Measurements from ENCODE around the gene TMEM200B. TPM values are rescaled to one million over a fixed set of nuclear protein-coding genes. Genes with fewer than 3 reads are reported as not detected.
"Not testable (repeated sequence)": the region's sequence is repeated elsewhere in the genome, so short reads cannot be mapped to it uniquely, and the experiment has no call there.

The TMEM200B gene
- total RNA-seq, 1 experiment from 2014 or later: 17.9 TPM

DNA sequence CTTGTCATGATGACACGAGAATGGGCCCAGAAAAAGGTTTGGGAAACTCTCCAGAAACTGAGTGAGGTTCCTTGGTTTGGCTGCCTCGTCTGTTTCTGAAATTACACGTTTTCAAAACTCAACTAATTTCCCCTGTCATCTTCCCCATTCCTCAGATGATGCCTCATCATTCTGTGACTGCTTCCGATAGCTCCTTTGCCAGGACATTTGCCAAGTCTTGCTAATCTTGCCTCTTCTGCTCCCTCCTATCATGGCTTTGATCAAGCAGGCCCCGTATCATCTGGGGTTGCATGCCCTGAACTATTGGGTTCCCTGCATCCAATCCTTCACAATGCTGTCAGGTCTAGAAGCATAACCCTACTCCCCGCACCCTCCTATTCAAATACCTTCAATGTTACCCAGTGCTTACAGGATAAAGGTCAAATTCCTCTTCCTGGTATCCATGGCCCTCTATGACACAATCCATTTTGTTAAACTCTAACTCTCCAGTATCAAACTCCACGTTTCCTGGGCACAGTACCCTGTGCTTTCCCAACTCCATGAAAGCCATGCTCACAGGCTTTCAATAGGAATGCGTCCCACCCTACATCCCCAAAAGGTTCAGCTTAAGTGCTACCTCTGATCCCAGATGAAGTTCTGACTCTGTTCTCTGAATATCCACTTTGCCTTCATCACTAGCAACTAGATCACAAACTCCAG, 22.2 kb upstream of the TMEM200B start:
- Histone ChIP-seq H3K4me3 (no peak overlapping the region), H3K27me3 (no peaks in the 10 kb centered on the region), H3K36me3 (peaks cover 79% of the 10 kb centered on the region), H3K9me3 (no peaks in the 10 kb centered on the region)
- DNase-seq: peak; percentile 69

DNA sequence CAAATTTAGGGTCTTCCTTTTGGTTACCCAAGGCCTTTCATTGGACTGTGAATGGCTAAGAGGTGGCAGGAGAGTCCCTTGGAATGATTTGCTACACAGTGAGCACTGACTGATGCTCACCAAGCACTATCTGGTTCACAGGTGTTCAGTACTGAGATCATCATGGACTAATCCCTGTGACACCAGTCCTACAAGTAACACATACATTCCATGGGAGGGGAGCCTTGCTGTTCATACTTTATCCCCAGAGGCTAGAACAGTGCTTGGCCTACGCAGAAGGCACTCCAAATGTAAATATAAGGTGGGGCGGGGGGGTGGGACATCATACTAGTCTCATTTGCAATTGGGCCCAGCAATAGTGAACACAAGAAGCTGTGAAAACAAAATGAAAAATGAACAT, 20.5 kb upstream of the TMEM200B start:
- H3K36me3 ChIP-seq: peaks cover 65% of the 10 kb centered on the region
- no peaks in the 10 kb centered on the region for H3K27me3 ChIP-seq
- no peaks in the 10 kb centered on the region for H3K9me3 ChIP-seq
- DNase-seq: no peak
- no peak overlapping the region for H3K4me3 ChIP-seq

DNA sequence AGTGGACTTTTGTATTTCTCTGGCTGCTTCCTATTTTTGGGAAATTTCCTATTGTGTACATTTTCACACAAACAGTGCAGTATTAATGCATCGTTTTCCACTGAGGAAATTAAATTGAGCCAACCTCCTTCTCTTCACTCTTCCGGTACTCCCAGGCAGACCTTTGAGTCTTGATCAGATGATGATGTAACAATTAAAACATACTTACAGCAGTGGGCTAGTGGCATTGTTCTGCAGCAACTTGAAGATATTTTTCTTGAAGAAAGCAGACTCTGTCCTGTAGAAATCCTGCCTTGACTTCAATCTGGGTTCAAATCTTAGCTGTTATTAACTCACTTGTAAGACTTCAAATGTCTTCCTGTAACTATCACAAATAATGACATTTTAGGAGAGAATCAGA, 19.0 kb upstream of the TMEM200B start:
- DNase-seq: no peak
- Histone ChIP-seq H3K9me3 (no peaks in the 10 kb centered on the region), H3K36me3 (peaks cover 51% of the 10 kb centered on the region), H3K4me3 (no peak overlapping the region), H3K27me3 (no peaks in the 10 kb centered on the region)

DNA sequence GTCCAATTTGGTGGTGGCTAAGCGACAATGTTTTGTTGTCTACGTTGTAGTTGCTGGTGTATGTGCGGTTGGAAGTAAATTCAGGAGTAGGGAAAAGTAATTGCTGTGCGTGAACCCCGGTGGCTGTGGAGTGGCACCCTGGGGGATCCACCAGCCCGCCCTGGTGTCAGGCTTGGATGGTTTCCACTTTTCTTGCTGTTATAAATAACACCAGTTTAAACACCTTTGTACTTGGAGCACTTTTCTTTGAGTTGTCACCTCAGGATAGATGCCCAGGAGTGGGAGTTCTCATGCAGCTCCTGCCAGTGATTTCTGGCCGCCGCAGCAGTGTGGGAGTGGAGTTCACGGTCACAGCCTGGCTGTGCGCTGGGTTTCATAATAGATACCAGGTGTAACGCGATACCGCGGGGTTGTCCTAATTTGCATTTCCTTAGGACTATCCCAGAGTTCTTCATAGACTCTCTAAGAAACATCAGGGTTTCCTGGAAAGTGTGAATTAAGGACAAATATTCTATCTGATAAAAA, 12.8 kb upstream of the TMEM200B start:
- Histone ChIP-seq H3K4me3 (no peak overlapping the region), H3K36me3 (no peaks in the 10 kb centered on the region), H3K27me3 (no peaks in the 10 kb centered on the region), H3K9me3 (no peaks in the 10 kb centered on the region)
- DNase-seq: no peak

DNA sequence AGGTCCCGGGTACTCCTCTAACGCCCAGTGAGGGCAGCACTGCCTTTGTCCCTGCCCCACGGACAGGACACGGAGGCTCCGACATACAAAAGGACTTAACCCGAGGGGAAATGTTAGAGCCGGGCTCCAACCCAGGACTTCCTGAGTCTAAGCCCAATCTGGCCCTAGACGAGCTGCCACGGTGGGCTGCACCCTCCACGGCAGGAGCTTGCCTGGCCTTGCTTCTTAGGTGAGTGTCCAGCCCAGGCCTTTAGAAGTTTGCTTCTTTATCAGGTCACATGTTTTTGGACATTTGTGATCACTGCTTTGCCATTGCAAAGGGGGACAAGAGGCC, 11.0 kb upstream of the TMEM200B start:
- no peak for DNase-seq
- no peak overlapping the region for H3K4me3 ChIP-seq
- H3K36me3 ChIP-seq: no peaks in the 10 kb centered on the region
- no peaks in the 10 kb centered on the region for H3K27me3 ChIP-seq
- H3K9me3 ChIP-seq: no peaks in the 10 kb centered on the region

DNA sequence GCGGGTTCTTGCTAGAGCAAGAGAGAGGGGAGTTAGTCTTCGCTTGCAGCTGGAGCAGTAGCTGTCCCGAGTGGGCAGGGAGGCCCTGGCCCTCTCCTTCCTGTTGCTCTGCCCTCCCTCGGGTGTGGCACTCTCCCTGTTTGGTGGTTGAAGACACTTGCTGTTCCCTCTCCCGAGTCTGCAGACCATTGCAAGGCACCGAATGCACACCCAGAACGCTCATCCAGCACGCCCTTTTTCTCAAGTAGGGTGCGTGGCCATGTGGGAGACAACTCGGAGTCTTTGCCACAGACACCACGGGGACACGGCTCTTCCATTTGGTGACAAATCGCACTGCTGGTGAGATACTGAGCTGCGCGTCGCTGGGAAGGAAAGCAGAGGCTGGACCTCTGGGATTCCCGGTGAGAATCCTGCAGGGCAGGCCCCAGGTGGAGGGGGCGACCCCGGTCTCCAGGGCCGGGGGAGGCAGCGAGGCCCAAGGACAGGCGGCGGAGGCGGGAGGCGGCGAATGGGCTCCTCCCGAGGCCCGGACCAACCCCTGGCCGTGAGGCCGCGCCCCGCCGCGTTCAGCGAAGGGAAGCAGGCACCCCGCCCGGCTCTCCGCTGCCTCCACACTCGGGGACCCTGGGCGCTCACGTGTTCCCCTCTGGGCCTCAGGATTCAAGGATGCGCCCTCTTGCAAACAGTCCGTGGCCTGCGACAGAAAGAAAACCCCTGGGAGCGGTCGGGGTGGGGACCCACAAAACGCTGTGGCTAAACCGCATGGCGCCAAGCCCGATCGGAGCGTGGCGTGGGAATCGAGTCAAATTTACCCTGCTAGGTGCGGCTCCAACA, 10.4 kb upstream of the TMEM200B start:
- no peaks in the 10 kb centered on the region for H3K9me3 ChIP-seq
- H3K27me3 ChIP-seq: no peaks in the 10 kb centered on the region
- H3K36me3 ChIP-seq: no peaks in the 10 kb centered on the region
- no peak overlapping the region for H3K4me3 ChIP-seq
- no peak for DNase-seq

DNA sequence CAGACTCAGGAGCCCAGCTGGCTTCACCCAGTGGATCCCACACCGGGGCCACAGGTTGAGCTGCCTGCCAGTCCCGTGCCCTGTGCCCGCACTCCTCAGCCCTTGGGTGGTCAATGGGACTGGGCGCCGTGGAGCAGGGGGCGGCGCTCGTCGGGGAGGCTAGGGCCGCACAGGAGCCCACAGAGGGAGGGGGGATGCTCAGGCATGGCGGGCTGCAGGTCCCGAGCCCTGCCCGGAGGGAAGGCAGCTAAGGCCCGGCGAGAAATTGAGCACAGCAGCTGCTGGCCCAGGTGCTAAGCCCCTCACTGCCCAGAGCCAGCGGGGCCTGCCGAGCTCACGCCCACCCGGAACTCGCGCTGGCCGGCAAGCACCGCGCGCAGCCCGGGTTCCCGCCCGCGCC, 7.4 kb upstream of the TMEM200B start:
- H3K36me3 ChIP-seq, DNase-seq, H3K9me3 ChIP-seq, H3K4me3 ChIP-seq, H3K27me3 ChIP-seq: not testable (repeated sequence)

DNA sequence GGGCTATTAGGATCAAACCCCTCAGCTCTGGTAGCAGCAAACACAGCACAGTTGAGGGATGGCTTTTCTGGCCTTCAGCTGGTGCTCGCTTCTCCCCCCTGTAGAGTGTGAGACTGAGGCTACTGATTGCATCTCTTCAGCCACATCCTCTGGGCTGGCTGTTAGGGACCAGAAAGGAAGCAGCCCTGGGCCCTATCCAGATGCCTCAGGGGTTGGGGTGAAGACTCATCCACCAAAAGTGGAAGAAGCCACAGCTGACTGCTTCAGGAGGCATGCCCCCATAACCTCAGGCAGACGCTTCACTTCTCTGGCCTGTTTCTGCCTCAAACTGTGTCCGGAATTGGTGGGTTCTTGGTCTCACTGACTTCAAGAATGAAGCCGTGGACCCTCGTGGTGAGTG, 6.2 kb upstream of the TMEM200B start:
- H3K36me3 ChIP-seq: no peaks in the 10 kb centered on the region
- no peak overlapping the region for H3K4me3 ChIP-seq
- H3K9me3 ChIP-seq: no peaks in the 10 kb centered on the region
- H3K27me3 ChIP-seq: no peaks in the 10 kb centered on the region
- DNase-seq: no peak

DNA sequence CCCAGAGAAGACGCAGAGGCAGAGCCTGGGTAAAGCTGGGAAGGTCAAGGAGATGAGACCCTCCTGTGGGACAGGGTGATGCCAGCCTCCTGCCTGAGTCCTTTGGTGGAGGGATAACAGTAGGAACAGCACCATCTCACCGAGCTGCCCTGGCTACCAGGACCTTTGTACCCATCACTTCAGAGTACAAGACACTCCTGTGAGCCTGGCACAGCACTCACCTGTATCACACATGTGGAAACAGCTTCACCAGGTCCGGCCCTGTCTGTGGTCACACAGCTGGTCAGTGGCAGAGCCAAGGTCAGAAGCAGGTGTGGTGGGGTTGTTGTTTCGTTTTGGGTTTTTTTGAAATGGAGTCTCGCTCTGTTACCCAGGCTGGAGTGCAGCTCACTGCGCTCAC, 5.0 kb upstream of the TMEM200B start:
- H3K36me3 ChIP-seq: no peaks in the 10 kb centered on the region
- H3K4me3 ChIP-seq: no peak overlapping the region
- H3K9me3 ChIP-seq: no peaks in the 10 kb centered on the region
- H3K27me3 ChIP-seq: no peaks in the 10 kb centered on the region
- DNase-seq: no peak

DNA sequence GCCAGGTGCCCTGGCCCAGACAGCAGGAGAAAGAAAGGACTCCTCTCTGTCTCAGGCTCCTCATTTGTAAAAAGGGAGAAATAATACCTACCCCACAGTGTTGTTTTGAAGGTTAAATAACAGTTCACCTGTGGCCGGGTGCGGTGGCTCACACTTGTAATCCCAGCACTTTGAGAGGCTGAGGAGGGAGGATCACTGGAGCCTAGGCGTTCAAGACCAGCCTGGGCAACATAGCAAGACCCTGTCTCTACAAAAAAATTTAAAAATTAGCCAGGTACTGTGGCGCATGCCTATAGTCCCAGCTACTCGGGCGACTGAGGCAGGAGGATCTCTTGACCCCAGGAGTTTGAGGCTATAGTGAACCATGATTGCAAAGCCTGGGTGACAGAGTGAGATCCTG, 2.5 kb upstream of the TMEM200B start:
- H3K4me3 ChIP-seq: no peak overlapping the region
- no peaks in the 10 kb centered on the region for H3K9me3 ChIP-seq
- H3K27me3 ChIP-seq: no peaks in the 10 kb centered on the region
- no peaks in the 10 kb centered on the region for H3K36me3 ChIP-seq
- DNase-seq: no peak

DNA sequence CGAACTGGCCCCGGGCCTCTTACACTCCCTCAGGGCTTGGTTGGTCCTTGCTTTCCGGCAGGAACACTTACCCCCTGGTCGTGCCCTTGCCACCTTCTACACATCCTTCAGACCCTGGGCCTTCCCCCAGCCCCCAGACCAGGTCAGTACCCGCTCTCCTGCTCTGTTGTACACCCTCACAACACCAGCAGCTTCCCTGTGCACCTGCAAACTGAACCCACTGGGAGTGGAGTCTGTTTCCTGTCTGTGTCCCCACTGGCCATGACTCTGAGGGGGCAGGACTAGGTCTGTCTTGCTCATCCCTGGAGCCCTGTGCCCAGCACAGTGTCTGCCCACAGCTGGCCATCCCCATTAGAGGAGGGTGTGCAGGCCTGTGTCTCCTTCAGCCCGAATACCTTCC, 2.1 kb upstream of the TMEM200B start:
- no peaks in the 10 kb centered on the region for H3K9me3 ChIP-seq
- no peaks in the 10 kb centered on the region for H3K27me3 ChIP-seq
- H3K36me3 ChIP-seq: peaks cover 3% of the 10 kb centered on the region
- no peak for DNase-seq
- H3K4me3 ChIP-seq: no peak overlapping the region

DNA sequence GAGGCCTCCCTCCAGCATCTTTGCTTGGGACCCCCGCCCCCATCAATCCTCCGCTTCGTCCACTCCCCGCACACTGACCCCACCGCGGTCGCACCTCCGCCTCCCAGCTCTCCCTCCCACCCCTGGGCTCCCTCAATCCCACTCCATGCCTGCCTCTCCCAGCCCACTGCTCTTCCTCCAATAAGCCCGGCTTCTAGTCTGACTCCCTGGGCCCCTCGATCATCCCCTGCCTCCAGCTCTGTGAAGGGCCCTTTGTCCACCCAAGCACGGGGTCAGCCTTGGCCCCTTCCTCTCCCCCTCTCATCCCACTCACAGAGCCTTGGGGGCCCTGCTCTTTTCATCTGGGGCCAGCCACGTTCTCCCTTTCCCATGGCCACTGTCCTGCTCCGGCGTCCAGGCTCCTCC, 1.5 kb upstream of the TMEM200B start:
- no peaks in the 10 kb centered on the region for H3K9me3 ChIP-seq
- H3K36me3 ChIP-seq: peaks cover 4% of the 10 kb centered on the region
- no peak for DNase-seq
- no peaks in the 10 kb centered on the region for H3K27me3 ChIP-seq
- peak overlapping the region; percentile 67 for H3K4me3 ChIP-seq

DNA sequence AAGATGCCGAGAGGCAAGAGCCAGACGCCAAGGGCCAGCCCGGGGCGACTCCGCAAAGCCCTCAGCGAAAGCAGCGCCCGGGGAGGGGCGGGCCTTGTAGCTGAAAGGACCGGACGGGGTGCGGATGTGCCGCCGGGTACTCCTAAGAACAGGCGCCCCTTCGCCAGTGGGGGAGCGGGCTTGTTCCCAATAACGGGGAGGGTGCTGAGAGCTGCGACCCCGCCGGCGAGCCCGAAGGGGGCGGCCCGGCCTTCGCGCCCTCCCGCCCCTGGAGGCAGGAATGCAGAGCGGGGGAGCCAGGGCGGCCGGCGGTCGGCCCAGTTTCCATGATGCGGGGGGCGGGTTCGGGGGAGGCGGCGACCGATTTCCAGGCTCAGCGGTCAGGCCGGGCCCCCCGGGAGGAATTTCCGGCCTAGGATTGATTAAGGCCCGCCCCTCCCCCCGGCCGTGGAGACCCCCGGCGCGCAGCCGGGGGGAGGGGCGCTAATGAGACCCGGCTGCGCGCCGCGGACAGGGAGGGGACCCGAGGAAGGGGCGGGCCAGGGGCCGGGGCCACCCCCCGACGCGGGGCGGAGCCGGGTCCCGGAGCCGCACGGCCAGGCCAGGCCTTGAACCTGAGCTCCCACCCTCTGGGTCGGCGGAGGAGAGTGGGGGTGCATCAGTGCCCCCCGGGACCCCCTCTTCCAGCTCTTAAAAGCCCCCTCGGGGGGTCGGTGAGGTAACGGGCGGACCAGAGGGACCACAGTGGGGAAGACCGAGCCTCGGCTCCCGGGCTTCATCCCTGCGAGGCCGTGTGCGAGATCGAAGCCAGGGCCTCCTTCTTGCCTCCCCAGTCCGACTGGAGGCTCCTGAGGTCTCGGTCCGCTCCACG, 898 bp upstream of the TMEM200B start:
- Histone ChIP-seq H3K4me3 (peak overlapping the region; percentile 67), H3K9me3 (no peaks in the 10 kb centered on the region), H3K36me3 (peaks cover 9% of the 10 kb centered on the region), H3K27me3 (no peaks in the 10 kb centered on the region)
- DNase-seq: peak; percentile 80

DNA sequence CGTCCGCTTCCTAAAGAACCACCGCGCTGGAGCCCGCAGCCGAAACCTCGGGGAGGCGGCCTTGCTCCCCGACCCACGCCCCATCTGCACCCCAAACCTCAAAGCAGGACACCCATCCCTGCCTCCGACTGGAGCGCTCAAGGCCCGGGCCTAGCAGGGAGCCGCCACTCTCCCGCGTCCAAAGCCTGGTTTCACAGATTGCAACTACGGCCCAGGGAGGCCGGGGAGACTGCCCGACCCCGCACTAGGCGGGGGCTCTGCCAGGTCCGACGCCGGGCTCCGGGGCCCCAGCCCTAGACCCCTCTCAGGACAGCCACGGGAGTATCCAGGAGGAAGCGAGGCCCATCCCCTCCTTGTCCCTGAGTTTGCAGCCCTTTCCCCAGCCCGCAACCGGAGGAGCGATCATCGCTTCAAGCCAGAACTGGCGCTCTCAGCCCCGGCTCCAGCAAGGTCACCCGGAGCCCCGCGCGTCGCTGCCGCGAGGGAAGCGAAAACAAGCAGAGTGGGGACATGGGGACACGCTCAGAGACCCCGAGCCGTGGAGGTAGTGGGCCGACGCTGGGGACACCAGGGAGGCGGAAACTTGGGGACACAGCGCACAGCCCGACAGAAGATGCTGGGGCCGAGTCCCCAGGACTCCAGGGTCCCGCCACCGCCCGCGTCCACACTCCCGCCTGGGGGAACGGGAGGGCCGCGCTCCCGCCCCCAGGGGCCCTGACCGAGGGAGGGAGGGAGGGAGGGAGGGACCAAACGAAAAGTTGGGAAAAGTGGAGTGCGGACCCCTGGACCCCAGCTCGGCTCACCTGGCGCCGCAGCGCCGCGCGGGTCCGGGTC, 433 bp downstream of the TMEM200B start:
- Histone ChIP-seq H3K4me3 (peak overlapping the region; percentile 67), H3K9me3 (no peaks in the 10 kb centered on the region), H3K27me3 (no peaks in the 10 kb centered on the region), H3K36me3 (peaks cover 9% of the 10 kb centered on the region)
- peak; percentile 14 for DNase-seq

DNA sequence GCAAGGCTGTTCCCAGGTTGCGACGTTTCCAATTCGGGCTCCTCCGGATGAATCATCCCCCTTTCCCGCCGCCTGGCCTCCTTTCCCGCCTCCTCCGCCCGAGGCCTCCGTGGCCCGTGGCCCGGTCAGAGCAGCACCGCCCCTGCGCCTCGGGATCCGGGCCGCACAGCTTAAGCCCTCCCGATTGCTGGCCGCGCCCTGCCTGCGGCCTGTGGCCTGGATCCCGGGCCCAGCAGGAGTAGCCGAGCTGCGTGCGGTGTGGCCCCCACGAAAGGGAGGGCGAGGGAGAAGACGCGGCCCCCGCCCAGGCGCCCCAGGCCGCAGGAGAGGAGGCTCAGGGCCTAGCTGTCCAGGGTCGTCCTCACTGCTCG, 1.0 kb downstream of the TMEM200B start:
- Histone ChIP-seq H3K27me3 (no peaks in the 10 kb centered on the region), H3K36me3 (peaks cover 9% of the 10 kb centered on the region), H3K4me3 (peak overlapping the region; percentile 67), H3K9me3 (no peaks in the 10 kb centered on the region)
- DNase-seq: peak; percentile 90

DNA sequence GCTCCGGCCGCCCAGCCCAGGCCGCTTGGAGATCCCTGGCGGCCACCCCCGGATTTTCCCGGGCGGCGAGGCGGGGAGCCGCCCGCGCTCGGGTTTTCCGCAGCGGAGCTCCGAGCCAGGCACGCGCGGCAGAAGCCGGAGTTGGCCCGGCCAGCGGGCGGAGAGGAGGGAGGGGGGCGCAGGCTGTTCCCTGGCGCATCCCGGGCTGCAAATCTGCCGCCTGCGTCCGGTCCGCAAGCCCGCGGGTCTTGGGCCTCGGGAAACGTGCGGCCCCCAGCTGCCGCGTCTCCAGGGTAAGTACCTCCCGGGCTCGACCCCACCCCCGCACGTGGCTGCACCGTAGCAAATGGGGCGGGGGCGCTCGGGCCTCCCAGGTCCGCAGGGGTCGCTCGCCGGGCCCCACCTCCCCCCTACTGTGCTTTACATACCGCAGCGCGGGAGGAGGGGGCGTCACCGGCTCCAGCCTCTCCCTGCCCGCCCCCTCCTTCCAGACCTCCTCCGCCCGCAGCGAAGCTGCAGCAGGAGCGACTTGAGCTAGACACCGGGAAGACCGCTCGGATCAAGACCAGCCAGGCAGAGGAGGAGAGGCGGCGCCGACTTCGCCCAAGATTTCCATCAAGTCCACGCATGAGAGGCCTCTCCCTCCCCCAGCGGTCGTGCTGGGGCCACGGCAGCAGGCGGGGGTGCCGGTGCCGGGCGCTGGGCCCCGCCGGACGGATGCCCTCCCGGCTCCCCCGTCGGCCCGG, 1.6 kb downstream of the TMEM200B start:
- no peaks in the 10 kb centered on the region for H3K27me3 ChIP-seq
- peak; percentile 80 for DNase-seq
- H3K4me3 ChIP-seq: peak overlapping the region; percentile 67
- H3K9me3 ChIP-seq: no peaks in the 10 kb centered on the region
- peaks cover 9% of the 10 kb centered on the region for H3K36me3 ChIP-seq
